Vagina (tissue), 2 donors: ENCODE data around the gene SMURF2.

Source experiments
- POLR2A ChIP-seq, 2 donors: fragments of 450-650 bp; IDR thresholded peaks; one replicate each; pipeline ENCODE4 v1.6.1; 2017; ENCODE audit warnings: antibody characterized with exemption in 2 of 2, mild to moderate bottlenecking in 2 of 2, moderate library complexity in 2 of 2
- TF ChIP-seq, protein P1 (sequence below), 3 experiments: fragments of 450-650 bp in 2 of 3; fragments of 200-600 bp in 1 of 3; sonication (generic) in 1 of 3; IDR thresholded peaks; one replicate each; pipeline ENCODE4 v1.5.1; 2017 to 2019; ENCODE audit warnings: antibody characterized with exemption in 3 of 3, mild to moderate bottlenecking in 2 of 3, moderate library complexity in 2 of 3

DNA sequence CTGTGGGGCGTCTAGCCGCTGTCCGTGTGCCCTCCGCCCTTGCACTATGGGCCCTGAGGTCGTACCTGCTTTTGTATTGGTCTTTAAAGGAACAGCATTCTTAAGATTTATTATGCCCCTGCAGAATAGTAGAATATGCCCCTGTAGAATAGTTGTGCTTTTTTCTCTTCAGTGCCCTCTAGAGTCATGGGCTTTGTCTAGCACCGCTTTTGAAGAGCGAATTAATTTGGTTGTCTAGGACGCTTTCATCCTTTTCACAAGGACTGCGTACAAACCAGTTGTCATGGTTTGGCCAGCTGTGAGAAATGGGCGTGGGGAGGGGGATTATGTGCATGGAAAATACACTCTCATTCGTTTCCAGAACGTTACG lies 154.7 kb downstream of the SMURF2 start:
- TF ChIP-seq POLR2A (IDR thresholded peaks at IDR 0.05) = no peak
- TF ChIP-seq, protein P1, sequence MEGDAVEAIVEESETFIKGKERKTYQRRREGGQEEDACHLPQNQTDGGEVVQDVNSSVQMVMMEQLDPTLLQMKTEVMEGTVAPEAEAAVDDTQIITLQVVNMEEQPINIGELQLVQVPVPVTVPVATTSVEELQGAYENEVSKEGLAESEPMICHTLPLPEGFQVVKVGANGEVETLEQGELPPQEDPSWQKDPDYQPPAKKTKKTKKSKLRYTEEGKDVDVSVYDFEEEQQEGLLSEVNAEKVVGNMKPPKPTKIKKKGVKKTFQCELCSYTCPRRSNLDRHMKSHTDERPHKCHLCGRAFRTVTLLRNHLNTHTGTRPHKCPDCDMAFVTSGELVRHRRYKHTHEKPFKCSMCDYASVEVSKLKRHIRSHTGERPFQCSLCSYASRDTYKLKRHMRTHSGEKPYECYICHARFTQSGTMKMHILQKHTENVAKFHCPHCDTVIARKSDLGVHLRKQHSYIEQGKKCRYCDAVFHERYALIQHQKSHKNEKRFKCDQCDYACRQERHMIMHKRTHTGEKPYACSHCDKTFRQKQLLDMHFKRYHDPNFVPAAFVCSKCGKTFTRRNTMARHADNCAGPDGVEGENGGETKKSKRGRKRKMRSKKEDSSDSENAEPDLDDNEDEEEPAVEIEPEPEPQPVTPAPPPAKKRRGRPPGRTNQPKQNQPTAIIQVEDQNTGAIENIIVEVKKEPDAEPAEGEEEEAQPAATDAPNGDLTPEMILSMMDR (IDR thresholded peaks at IDR 0.05) = no peak
